GM19025 (cell line): ENCODE data around the gene TJP3.
"Not testable (repeated sequence)": the region's sequence is repeated elsewhere in the genome, so short reads cannot be mapped to it uniquely, and the experiment has no call there.

Source experiments
- ATAC-seq: cut with Tn5 transposase; IDR thresholded peaks from one replicate; pipeline ENCODE4 v1.9.1; 2021; ENCODE audit warnings: mild to moderate bottlenecking, low read depth, moderate library complexity; ENCODE audit not compliant: unreplicated experiment

The TJP3 gene

GRCh38 chr19:3765757-3766156, 57.6 kb downstream of the TJP3 start:
- ATAC-seq = not testable (repeated sequence)

- no peak for ATAC-seq
These were observed 58.3 kb downstream of the TJP3 start for GRCh38 chr19:3766520-3766919.

- no peak for ATAC-seq
These were observed 58.9 kb downstream of the TJP3 start for GRCh38 chr19:3767050-3767449.

- no peak for ATAC-seq
These were observed 60.0 kb downstream of the TJP3 start for GRCh38 chr19:3768015-3768747.

- no peak for ATAC-seq
These were observed 60.5 kb downstream of the TJP3 start for GRCh38 chr19:3768748-3769099.

- ATAC-seq = no peak
These were observed 61.3 kb downstream of the TJP3 start for GRCh38 chr19:3769494-3769893.

- no peak for ATAC-seq
These were observed 62.2 kb downstream of the TJP3 start for GRCh38 chr19:3770136-3770999.

GRCh38 chr19:3771000-3771905, 63.1 kb downstream of the TJP3 start:
- ATAC-seq = no peak

GRCh38 chr19:3771906-3772455, 63.8 kb downstream of the TJP3 start, which contains the start of gene RAX2:
Gene RAX2, minus strand, starts transcription at chr19:3772228. Its CDS starts 486 bp downstream, at chr19:3771742.
- ATAC-seq = no peak

GRCh38 chr19:3773814-3774515, 65.8 kb downstream of the TJP3 start:
- no peak for ATAC-seq

GRCh38 chr19:3774621-3775373, 66.6 kb downstream of the TJP3 start:
- ATAC-seq = no peak

- ATAC-seq = no peak
These were observed 67.2 kb downstream of the TJP3 start for GRCh38 chr19:3775374-3775711.

- ATAC-seq = no peak
These were observed 67.6 kb downstream of the TJP3 start for GRCh38 chr19:3775831-3776230.

GRCh38 chr19:3776479-3777040, 68.4 kb downstream of the TJP3 start:
- no peak for ATAC-seq

GRCh38 chr19:3778104-3778867, 70.1 kb downstream of the TJP3 start:
- ATAC-seq = no peak

GRCh38 chr19:3778899-3779723, 70.9 kb downstream of the TJP3 start:
- no peak for ATAC-seq

- ATAC-seq = no peak
These were observed 72.7 kb downstream of the TJP3 start for GRCh38 chr19:3780786-3781304.
